ENCODE data around the gene TRAF5. TPM values are rescaled to one million over a fixed set of nuclear protein-coding genes. Genes with fewer than 3 reads are reported as not detected.

Gene TRAF5
- total RNA-seq, 2 experiments from 2014 or later: 40.6 to 42.5 TPM

GRCh38 chr1:211356723-211357407 is 30.2 kb downstream of the TRAF5 start:
- ATAC-seq: no peak
- Mint-ChIP-seq H3K4me3 (no peak overlapping the region), H3K27me3 (no peaks in the 10 kb centered on the region), H3K4me1 (ENCODE audit: low read depth) (peaks cover 57% of the 10 kb centered on the region), H3K27ac (no peak overlapping the region), H3K9me3 (peaks cover 3% of the 10 kb centered on the region), H3K36me3 (ENCODE audit: low read depth) (peaks cover 53% of the 10 kb centered on the region)
- intact Hi-C loops (cut with micrococcal nuclease): no loop called here
- CTCF ChIA-PET: interaction anchor here (1.0 to 5.3 kb wide), 6 partner anchors 17 to 120 kb away, joined by 3 to 23 read pairs (median 5); no protein-coding TSS in a partner anchor
- no peak for DNase-seq
- TF ChIP-seq CTCF (IDR thresholded peaks at IDR 0.05): no peak
- POLR2A ChIA-PET: interaction anchor here (0.9 to 1.8 kb wide), 2 partner anchors 20 to 28 kb away, joined by 3 to 7 read pairs; no protein-coding TSS in a partner anchor

GRCh38 chr1:211358685-211359084 is 32.1 kb downstream of the TRAF5 start:
- H3K27me3 Mint-ChIP-seq: no peaks in the 10 kb centered on the region
- no peaks in the 10 kb centered on the region for H3K9me3 Mint-ChIP-seq
- ChIA-PET POLR2A (interaction anchor here (1.2 kb wide), 1 partner anchor 9 kb away, joined by 3 read pairs; no protein-coding TSS in a partner anchor), CTCF (interaction anchor here (0.6 to 5.3 kb wide), 2 partner anchors 36 to 716 kb away, joined by 3 to 18 read pairs; no protein-coding TSS in a partner anchor)
- no peak overlapping the region for H3K4me3 Mint-ChIP-seq
- intact Hi-C loops (cut with micrococcal nuclease): no loop called here
- no peak for ATAC-seq
- peaks cover 38% of the 10 kb centered on the region for H3K36me3 Mint-ChIP-seq (ENCODE audit: low read depth)
- H3K4me1 Mint-ChIP-seq (ENCODE audit: low read depth): peaks cover 40% of the 10 kb centered on the region
- no peak for DNase-seq
- H3K27ac Mint-ChIP-seq: no peak overlapping the region
- no peak for TF ChIP-seq CTCF (IDR thresholded peaks at IDR 0.05)

GRCh38 chr1:211359876-211360275 is 33.2 kb downstream of the TRAF5 start:
- H3K9me3 Mint-ChIP-seq: no peaks in the 10 kb centered on the region
- ChIA-PET POLR2A (interaction anchor here (1.3 kb wide), 1 partner anchor 17 kb away, joined by 3 read pairs; no protein-coding TSS in a partner anchor), CTCF (interaction anchor here (5.3 kb wide), 1 partner anchor 37 kb away, joined by 18 read pairs; no protein-coding TSS in a partner anchor)
- no peaks in the 10 kb centered on the region for H3K27me3 Mint-ChIP-seq
- H3K36me3 Mint-ChIP-seq (ENCODE audit: low read depth): peaks cover 38% of the 10 kb centered on the region
- intact Hi-C loops (cut with micrococcal nuclease): no loop called here
- no peak overlapping the region for H3K4me3 Mint-ChIP-seq
- ATAC-seq: no peak
- peaks cover 31% of the 10 kb centered on the region for H3K4me1 Mint-ChIP-seq (ENCODE audit: low read depth)
- TF ChIP-seq CTCF (IDR thresholded peaks at IDR 0.05): no peak
- no peak for DNase-seq
- H3K27ac Mint-ChIP-seq: peak overlapping the region; percentile 55

- ChIA-PET CTCF (interaction anchor here (5.3 kb wide), 1 partner anchor 38 kb away, joined by 18 read pairs; no protein-coding TSS in a partner anchor), POLR2A (interaction anchor here (1.1 kb wide), 1 partner anchor 15 kb away, joined by 3 read pairs; no protein-coding TSS in a partner anchor)
- Mint-ChIP-seq H3K27ac (no peak overlapping the region), H3K36me3 (ENCODE audit: low read depth) (peaks cover 28% of the 10 kb centered on the region), H3K4me3 (no peak overlapping the region), H3K27me3 (no peaks in the 10 kb centered on the region), H3K9me3 (no peaks in the 10 kb centered on the region), H3K4me1 (ENCODE audit: low read depth) (peaks cover 20% of the 10 kb centered on the region)
- DNase-seq: no peak
- ATAC-seq: no peak
- intact Hi-C loops (cut with micrococcal nuclease): no loop called here
- no peak for TF ChIP-seq CTCF (IDR thresholded peaks at IDR 0.05)
These were observed 34.6 kb downstream of the TRAF5 start for GRCh38 chr1:211361202-211361601.

- DNase-seq: no peak
These were observed 43.0 kb downstream of the TRAF5 start for GRCh38 chr1:211369640-211370039.

More at GRCh38 chr1:211369640-211370039, 43.0 kb downstream of the TRAF5 start:
- peaks cover 29% of the 10 kb centered on the region for H3K36me3 Mint-ChIP-seq (ENCODE audit: low read depth)
- TF ChIP-seq CTCF (IDR thresholded peaks at IDR 0.05): no peak
- H3K27ac Mint-ChIP-seq: peak overlapping the region; percentile 5
- no peak overlapping the region for H3K4me3 Mint-ChIP-seq
- peaks cover 17% of the 10 kb centered on the region for H3K4me1 Mint-ChIP-seq (ENCODE audit: low read depth)
- no peaks in the 10 kb centered on the region for H3K27me3 Mint-ChIP-seq
- ChIA-PET POLR2A (interaction anchor here (1.3 kb wide), 1 partner anchor 41 kb away, joined by 3 read pairs; no protein-coding TSS in a partner anchor), CTCF (no interaction called here)
- intact Hi-C loops (cut with micrococcal nuclease): no loop called here
- ATAC-seq: no peak
- H3K9me3 Mint-ChIP-seq: no peaks in the 10 kb centered on the region
